Neuronal stem cell (in vitro differentiated cells): ENCODE results near the gene SLCO3A1.

Experiments
- DNase-seq: peaks from one replicate; pipeline ENCODE4 v3.0.0-alpha.2; 2013; ENCODE audit warnings: low spot score
- H2AFZ ChIP-seq: one replicate; pipeline ENCODE4 v1.6.1; 2013; ENCODE audit warnings: mild to moderate bottlenecking, low read length, inconsistent platforms
- H2AK5ac ChIP-seq: 2 replicates; pipeline ENCODE4 v1.6.1; 2013; ENCODE audit warnings: low read depth, mild to moderate bottlenecking, inconsistent platforms, low read length, moderate library complexity, mixed read lengths
- H2BK120ac ChIP-seq: 2 replicates; pipeline ENCODE4 v1.6.1; 2013; ENCODE audit warnings: low read depth, mild to moderate bottlenecking, inconsistent platforms, low read length, moderate library complexity, mixed read lengths
- H2BK12ac ChIP-seq: one replicate; pipeline ENCODE4 v1.6.1; 2013; ENCODE audit warnings: low read length, inconsistent platforms
- H2BK15ac ChIP-seq: 2 replicates; pipeline ENCODE4 v1.6.1; 2013; ENCODE audit warnings: mild to moderate bottlenecking, low read length, inconsistent platforms, mixed read lengths
- H2BK5ac ChIP-seq: one replicate; pipeline ENCODE4 v1.6.1; 2013; ENCODE audit warnings: inconsistent platforms, mild to moderate bottlenecking, low read length, moderate library complexity
- H3K14ac ChIP-seq: one replicate; pipeline ENCODE4 v1.6.1; 2013; ENCODE audit warnings: low read length, inconsistent platforms
- H3K18ac ChIP-seq: 2 replicates; pipeline ENCODE4 v1.6.1; 2013; ENCODE audit warnings: low read length, inconsistent platforms
- H3K23ac ChIP-seq: 2 replicates; pipeline ENCODE4 v1.6.1; 2013; ENCODE audit warnings: low read depth, mild to moderate bottlenecking, mixed read lengths, low read length, inconsistent platforms; ENCODE audit not compliant: poor library complexity
- H3K27ac ChIP-seq: replicated peaks from 3 replicates; pipeline ENCODE4 v1.5.1; 2013; ENCODE audit warnings: low read length, inconsistent platforms
- H3K27me3 ChIP-seq, 3 experiments: 2 replicates each; pipeline ENCODE4 v1.6.1; 2013; ENCODE audit warnings: low read length in 3 of 3, mild to moderate bottlenecking in 2 of 3, inconsistent platforms in 1 of 3, low read depth in 1 of 3, mixed read lengths in 1 of 3, moderate library complexity in 1 of 3; ENCODE audit not compliant: control insufficient read depth in 3 of 3, insufficient read depth in 3 of 3
- H3K36me3 ChIP-seq, 2 donors: replicated peaks in 1 of 2; 2 replicates each; pipeline ENCODE4 v1.6.1; 2013; ENCODE audit warnings: low read length in 2 of 2; ENCODE audit not compliant: control insufficient read depth in 2 of 2, insufficient read depth in 2 of 2
- H3K4ac ChIP-seq: 2 replicates; pipeline ENCODE4 v1.6.1; 2013; ENCODE audit warnings: inconsistent platforms, mild to moderate bottlenecking, low read length, moderate library complexity
- H3K4me1 ChIP-seq, 2 donors: 1 replicate in 1 of 2; 2 replicates in 1 of 2; pipeline ENCODE4 v1.6.1; 2013; ENCODE audit warnings: low read length in 2 of 2, low read depth in 1 of 2; ENCODE audit not compliant: control insufficient read depth in 2 of 2, insufficient read depth in 1 of 2
- H3K4me2 ChIP-seq: one replicate; pipeline ENCODE4 v1.6.1; 2013; ENCODE audit warnings: mild to moderate bottlenecking, low read length, inconsistent platforms; ENCODE audit not compliant: insufficient read depth, poor library complexity, severe bottlenecking
- H3K4me3 ChIP-seq, 2 donors: 2 replicates each; pipeline ENCODE4 v1.5.1; 2013; ENCODE audit warnings: low read length in 2 of 2, mild to moderate bottlenecking in 2 of 2, inconsistent platforms in 1 of 2, moderate library complexity in 1 of 2
- H3K79me1 ChIP-seq: one replicate; pipeline ENCODE4 v1.6.1; 2013; ENCODE audit warnings: low read depth, mild to moderate bottlenecking, inconsistent platforms, low read length, moderate library complexity
- H3K9ac ChIP-seq: one replicate; pipeline ENCODE4 v1.6.1; 2013; ENCODE audit warnings: mild to moderate bottlenecking, low read depth, low read length, inconsistent platforms; ENCODE audit not compliant: poor library complexity
- H3K9me3 ChIP-seq, 2 donors: replicated peaks in 1 of 2; 2 replicates each; pipeline versions ENCODE3 to v1.6.1; 2013; ENCODE audit warnings: low read length in 2 of 2, mild to moderate bottlenecking in 2 of 2, inconsistent platforms in 1 of 2, low read depth in 1 of 2, mixed read lengths in 1 of 2, moderate library complexity in 1 of 2; ENCODE audit not compliant: control insufficient read depth in 2 of 2, insufficient read depth in 1 of 2
- H4K8ac ChIP-seq: one replicate; pipeline ENCODE4 v1.6.1; 2013; ENCODE audit warnings: low read depth, mild to moderate bottlenecking, inconsistent platforms, low read length, moderate library complexity
- H4K91ac ChIP-seq: one replicate; pipeline ENCODE4 v1.6.1; 2013; ENCODE audit warnings: low read length, low read depth, mild to moderate bottlenecking, inconsistent platforms; ENCODE audit not compliant: poor library complexity
- WGBS, 2 donors: extraction: QIAGEN DNeasy Blood & Tissue Kit; methylation state at CpG; one replicate each; pipeline ENCODE4 v1.1.7; 2013; ENCODE audit warnings: missing lambda C conversion rate in 2 of 2, mixed read lengths in 1 of 2; ENCODE audit not compliant: insufficient read length in 2 of 2, insufficient replicate concordance in 1 of 2; ENCODE audit errors: extremely low coverage in 2 of 2; 5-methylcytosine and 5-hydroxymethylcytosine counted together

Gene SLCO3A1

DNA sequence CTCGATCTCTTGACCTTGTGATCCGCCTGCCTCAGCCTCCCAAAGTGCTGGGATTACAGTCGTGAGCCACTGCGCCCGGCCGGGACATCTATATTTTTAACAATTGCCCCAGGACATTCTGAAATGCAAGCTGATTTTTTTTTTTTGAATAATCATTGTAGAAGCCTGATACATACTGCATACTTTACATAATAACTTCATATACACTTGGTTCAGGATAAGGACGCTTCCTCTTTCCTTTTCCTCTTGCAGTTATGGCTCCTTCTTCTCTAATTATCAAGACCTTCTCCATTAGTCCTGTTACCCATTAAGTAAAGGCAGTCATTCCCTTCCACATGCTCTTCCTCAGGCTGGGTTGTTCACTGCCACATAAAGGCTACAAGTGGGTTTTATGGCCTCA, 58.3 kb downstream of the SLCO3A1 start:
- no peak overlapping the region for H2BK15ac ChIP-seq
- no peak overlapping the region for H4K8ac ChIP-seq
- no peaks in the 10 kb centered on the region for H3K27me3 ChIP-seq
- H2BK12ac ChIP-seq, result no peak overlapping the region
- DNase-seq, result no peak
- H3K79me1 ChIP-seq, result peaks cover 4% of the 10 kb centered on the region
- no peak overlapping the region for H4K91ac ChIP-seq
- no peak overlapping the region for H2AK5ac ChIP-seq
- no peaks in the 10 kb centered on the region for H3K9me3 ChIP-seq
- no CpG with 5 or more reads among the region's 7 CpGs for WGBS, 2 donors
- H2AFZ ChIP-seq, result no peak overlapping the region
- H2BK5ac ChIP-seq, result no peak overlapping the region
- no peak overlapping the region for H3K27ac ChIP-seq
- H3K4me3 ChIP-seq, result no peak overlapping the region
- H3K23ac ChIP-seq, result no peak overlapping the region
- H3K14ac ChIP-seq, result no peak overlapping the region
- H3K4me1 ChIP-seq, result no peaks in the 10 kb centered on the region
- no peak overlapping the region for H3K4me2 ChIP-seq
- no peak overlapping the region for H3K4ac ChIP-seq
- H3K36me3 ChIP-seq, result no peaks in the 10 kb centered on the region
- H3K9ac ChIP-seq, result no peak overlapping the region
- H2BK120ac ChIP-seq, result no peak overlapping the region
- H3K18ac ChIP-seq, result no peak overlapping the region

DNA sequence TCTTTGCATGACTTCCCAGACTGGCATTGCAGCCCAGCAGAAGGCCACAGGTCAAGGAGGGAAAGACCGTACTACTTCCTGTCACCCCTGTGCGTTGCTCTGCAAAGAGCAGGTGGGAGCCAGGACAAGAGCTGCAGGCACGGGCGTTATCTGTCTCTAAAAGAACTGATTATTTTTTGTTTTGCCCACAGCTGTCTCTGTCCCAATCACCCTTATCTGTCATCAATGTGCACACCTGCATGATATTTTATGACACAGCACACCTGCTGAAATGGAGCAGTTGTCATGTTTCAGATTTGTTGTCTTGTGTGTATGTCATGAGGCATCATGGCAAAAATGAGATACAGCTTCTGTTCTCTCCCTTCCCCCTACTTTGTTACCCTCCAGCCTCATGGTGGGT, 58.8 kb downstream of the SLCO3A1 start:
- no peak overlapping the region for H3K4ac ChIP-seq
- H3K4me2 ChIP-seq, result no peak overlapping the region
- no peak overlapping the region for H3K14ac ChIP-seq
- no peak overlapping the region for H2BK12ac ChIP-seq
- peaks cover 4% of the 10 kb centered on the region for H3K79me1 ChIP-seq
- no peaks in the 10 kb centered on the region for H3K4me1 ChIP-seq
- no peak overlapping the region for H2BK5ac ChIP-seq
- H2AK5ac ChIP-seq, result no peak overlapping the region
- no peak overlapping the region for H4K91ac ChIP-seq
- H4K8ac ChIP-seq, result no peak overlapping the region
- no peak overlapping the region for H3K9ac ChIP-seq
- no peaks in the 10 kb centered on the region for H3K27me3 ChIP-seq
- H3K27ac ChIP-seq, result no peak overlapping the region
- H2AFZ ChIP-seq, result no peak overlapping the region
- no peak overlapping the region for H2BK15ac ChIP-seq
- no peak overlapping the region for H2BK120ac ChIP-seq
- no CpG with 5 or more reads among the region's 4 CpGs for WGBS, 2 donors
- no peaks in the 10 kb centered on the region for H3K36me3 ChIP-seq
- H3K23ac ChIP-seq, result no peak overlapping the region
- H3K9me3 ChIP-seq, result no peaks in the 10 kb centered on the region
- no peak overlapping the region for H3K18ac ChIP-seq
- DNase-seq, result no peak
- no peak overlapping the region for H3K4me3 ChIP-seq

- Histone ChIP-seq H4K91ac (no peak overlapping the region), H3K27me3 (no peaks in the 10 kb centered on the region), H2BK12ac (no peak overlapping the region), H3K4me3 (no peak overlapping the region), H3K9ac (no peak overlapping the region), H2BK120ac (no peak overlapping the region), H3K18ac (no peak overlapping the region), H3K4ac (no peak overlapping the region), H4K8ac (no peak overlapping the region), H3K27ac (no peak overlapping the region), H3K9me3 (no peaks in the 10 kb centered on the region), H2BK15ac (no peak overlapping the region), H3K4me1 (no peaks in the 10 kb centered on the region), H2AFZ (no peak overlapping the region), H3K79me1 (peaks cover 4% of the 10 kb centered on the region), H2AK5ac (no peak overlapping the region), H3K14ac (no peak overlapping the region), H2BK5ac (no peak overlapping the region), H3K36me3 (no peaks in the 10 kb centered on the region), H3K4me2 (no peak overlapping the region), H3K23ac (no peak overlapping the region)
- DNase-seq, result no peak
- no CpG with 5 or more reads among the region's 6 CpGs for WGBS, 2 donors
These were observed 60.1 kb downstream of the SLCO3A1 start for GRCh38 chr15:91913560-91913959.

GRCh38 chr15:91915576-91915975, 62.1 kb downstream of the SLCO3A1 start:
- Histone ChIP-seq H3K9me3 (no peaks in the 10 kb centered on the region), H3K18ac (peak overlapping the region; percentile 11), H3K79me1 (peaks cover 4% of the 10 kb centered on the region), H3K27me3 (no peaks in the 10 kb centered on the region), H3K14ac (no peak overlapping the region), H4K91ac (no peak overlapping the region), H3K4me1 (no peaks in the 10 kb centered on the region), H3K9ac (no peak overlapping the region), H3K23ac (no peak overlapping the region), H3K4me2 (no peak overlapping the region), H2BK120ac (no peak overlapping the region), H3K4me3 (no peak overlapping the region), H3K4ac (no peak overlapping the region), H2AFZ (no peak overlapping the region), H3K36me3 (no peaks in the 10 kb centered on the region), H2BK15ac (no peak overlapping the region), H2BK5ac (no peak overlapping the region), H2BK12ac (no peak overlapping the region), H2AK5ac (no peak overlapping the region), H3K27ac (no peak overlapping the region), H4K8ac (no peak overlapping the region)
- DNase-seq, result no peak
- WGBS, 2 donors, result no CpG with 5 or more reads among the region's 10 CpGs
